Endothelial cell of umbilical vein (primary cell): ENCODE data around the gene ICA1L. TPM values are rescaled to one million over a fixed set of nuclear protein-coding genes. Genes with fewer than 3 reads are reported as not detected.

Experiments
- BruUV-seq: library from RNA; stranded (reverse); fragments of 400-500 nt; replicated peaks from 2 replicates; lab custom pipeline; 2021; lab: Mats Ljungman, UMichigan
- CTCF ChIA-PET: fragments of 300-600, 350-600 bp; sonication (Branson Sonifier 250); formaldehyde crosslinking; loops from one replicate; lab custom pipeline; 2021; ENCODE audit warnings: antibody characterized with exemption, inconsistent platforms; lab: Charles Lee
- POLR2A ChIA-PET: fragments of 300-600, 350-600 bp; sonication (Branson Sonifier 250); formaldehyde crosslinking; loops from one replicate; lab custom pipeline; 2021; ENCODE audit warnings: antibody characterized with exemption, inconsistent platforms; lab: Charles Lee
- DNase-seq: peaks from one replicate; pipeline ENCODE4 v3.0.0-alpha.2; 2011; ENCODE audit warnings: low read depth, low spot score
- FAIRE-seq: peaks from 2 replicates; lab custom pipeline; 2011; peaks lifted over from hg19 to GRCh38; lab: Jason Lieb, UNC
- H2AFZ ChIP-seq: 2 replicates; pipeline ENCODE4 v1.6.0; 2012; ENCODE audit warnings: low read depth, low read length, control low read depth, inconsistent platforms
- H3K27ac ChIP-seq: 2 replicates; pipeline ENCODE4 v1.5.1; 2011; ENCODE audit warnings: low read depth, mild to moderate bottlenecking, control low read depth, low read length, moderate library complexity; ENCODE audit not compliant: insufficient read depth
- H3K27me3 ChIP-seq, 2 experiments: 2 replicates each; pipeline versions ENCODE4 v1.6.0 to v1.6.1; 2011; ENCODE audit warnings: low read length in 2 of 2, mixed read lengths in 1 of 2; ENCODE audit not compliant: control insufficient read depth in 2 of 2, insufficient read depth in 2 of 2
- H3K36me3 ChIP-seq, 2 experiments: 2 replicates in 1 of 2; 3 replicates in 1 of 2; pipeline ENCODE4 v1.5.1; 2011; ENCODE audit warnings: low read length in 2 of 2, mild to moderate bottlenecking in 1 of 2, moderate library complexity in 1 of 2; ENCODE audit not compliant: control insufficient read depth in 2 of 2, insufficient read depth in 2 of 2; ENCODE audit errors: extremely low read depth in 1 of 2
- H3K4me1 ChIP-seq: 3 replicates; pipeline ENCODE4 v1.5.1; 2011; ENCODE audit warnings: mild to moderate bottlenecking, low read length; ENCODE audit not compliant: control insufficient read depth, insufficient read depth; ENCODE audit errors: extremely low read depth
- H3K4me2 ChIP-seq: 2 replicates; pipeline ENCODE4 v1.6.1; 2011; ENCODE audit warnings: low read length, control low read depth, mixed read lengths; ENCODE audit not compliant: insufficient read depth
- H3K4me3 ChIP-seq, 3 experiments: fragments of 200-600 bp in 1 of 3; sonication (generic), shearing (Covaris generic) in 1 of 3; replicated peaks in 1 of 3; 2 replicates each; pipeline ENCODE4 v1.5.1; 2011 to 2016; ENCODE audit warnings: control low read depth in 3 of 3, low read length in 3 of 3, mild to moderate bottlenecking in 2 of 3, inconsistent platforms in 1 of 3, low read depth in 1 of 3, moderate library complexity in 1 of 3; ENCODE audit not compliant: insufficient read depth in 1 of 3
- H3K79me2 ChIP-seq: 2 replicates; pipeline ENCODE4 v1.6.0; 2012; ENCODE audit warnings: low read length, inconsistent platforms; ENCODE audit not compliant: control insufficient read depth, insufficient read depth
- H3K9ac ChIP-seq: replicated peaks from 2 replicates; pipeline ENCODE3; 2011; ENCODE audit warnings: low read length, control low read depth; ENCODE audit not compliant: insufficient read depth; ENCODE audit errors: extremely low read depth
- H3K9me1 ChIP-seq: replicated peaks from 3 replicates; pipeline ENCODE4 v1.6.0; 2011; ENCODE audit warnings: mild to moderate bottlenecking, low read length; ENCODE audit not compliant: control insufficient read depth, insufficient read depth; ENCODE audit errors: extremely low read depth
- H3K9me3 ChIP-seq: replicated peaks from 2 replicates; pipeline ENCODE4 v1.5.1; 2012; ENCODE audit warnings: low read length, inconsistent platforms; ENCODE audit not compliant: control insufficient read depth, insufficient read depth
- H4K20me1 ChIP-seq: replicated peaks from 2 replicates; pipeline ENCODE3; 2011; ENCODE audit warnings: mild to moderate bottlenecking, low read length; ENCODE audit not compliant: control insufficient read depth, insufficient read depth; ENCODE audit errors: extremely low read depth
- EZH2 ChIP-seq: IDR thresholded peaks from 2 replicates; pipeline ENCODE4 v1.6.1; 2012; ENCODE audit warnings: borderline replicate concordance, low read depth, mild to moderate bottlenecking, moderate library complexity, low read length, inconsistent platforms; ENCODE audit not compliant: severe bottlenecking
- GATA2 ChIP-seq: IDR thresholded peaks from 2 replicates; pipeline ENCODE4 v1.7.0; 2011; ENCODE audit warnings: low read depth, mild to moderate bottlenecking, moderate library complexity, mixed read lengths, low read length; ENCODE audit not compliant: insufficient read length, insufficient read depth
- JUN ChIP-seq: IDR thresholded peaks from 2 replicates; pipeline ENCODE4 v1.6.1; 2011; ENCODE audit warnings: borderline replicate concordance, low read depth; ENCODE audit not compliant: insufficient read length, insufficient read depth
- MYC ChIP-seq: IDR thresholded peaks from one replicate; pipeline ENCODE4 v1.6.1; 2011; ENCODE audit warnings: mild to moderate bottlenecking, low read depth, low read length
- POLR2A ChIP-seq: IDR thresholded peaks from 2 replicates; pipeline ENCODE4 v1.6.1; 2012; ENCODE audit warnings: low read depth, mild to moderate bottlenecking, control low read depth, low read length
- POLR2AphosphoS5 ChIP-seq: IDR thresholded peaks from 2 replicates; pipeline ENCODE4 v1.6.1; 2012; ENCODE audit warnings: low read depth, mild to moderate bottlenecking, control low read depth, low read length, moderate library complexity; ENCODE audit not compliant: insufficient read depth
- dilution Hi-C: fragments of 300-500 bp; cut with MboI; formaldehyde crosslinking; loops from one replicate; pipeline ENCODE4 v1.15.0; 2019; ENCODE audit warnings: low sequenced_read_pairs; ENCODE audit not compliant: extremely low pct_ligation_motif_present
- intact Hi-C: fragments of 100-400 bp; cut with micrococcal nuclease; formaldehyde crosslinking; loops from one replicate; pipeline ENCODE4 v1.10.0; 2022
- polyA plus RNA-seq, 4 experiments: library from polyadenylated mRNA; depleted of rRNA in 3 of 4; stranded (reverse) in 3 of 4; unstranded in 1 of 4; fragments of >200 nt; gene quantifications; 2 replicates each; pipeline versions ENCODE4 v1.2.1 to v1.2.3, GENCODE V29; 2011 to 2012; ENCODE audit warnings: missing spikeins in 1 of 4
- total RNA-seq: library from RNA; stranded (reverse); gene quantifications from 2 replicates; pipeline ENCODE4 v1.2.3, GENCODE V29; 2021
- TF ChIP-seq, protein P1 (sequence below), 2 donors: IDR thresholded peaks; 1 replicate in 1 of 2; 2 replicates in 1 of 2; pipeline ENCODE4 v1.5.1; 2011; ENCODE audit warnings: low read length in 2 of 2, mild to moderate bottlenecking in 2 of 2, moderate library complexity in 2 of 2, control low read depth in 1 of 2, inconsistent platforms in 1 of 2, low read depth in 1 of 2; ENCODE audit not compliant: insufficient read depth in 1 of 2; ENCODE audit errors: extremely low read depth in 1 of 2
- TF ChIP-seq, protein P2 (sequence below): IDR thresholded peaks from 2 replicates; pipeline ENCODE4 v1.6.1; 2011; ENCODE audit not compliant: insufficient read depth, insufficient read length

The ICA1L gene
- total and polyA plus RNA-seq, 2 donors (not counting 3 experiments of a cell fraction or from before 2014, with no cell fraction given): 1.6 to 3.7 TPM

DNA sequence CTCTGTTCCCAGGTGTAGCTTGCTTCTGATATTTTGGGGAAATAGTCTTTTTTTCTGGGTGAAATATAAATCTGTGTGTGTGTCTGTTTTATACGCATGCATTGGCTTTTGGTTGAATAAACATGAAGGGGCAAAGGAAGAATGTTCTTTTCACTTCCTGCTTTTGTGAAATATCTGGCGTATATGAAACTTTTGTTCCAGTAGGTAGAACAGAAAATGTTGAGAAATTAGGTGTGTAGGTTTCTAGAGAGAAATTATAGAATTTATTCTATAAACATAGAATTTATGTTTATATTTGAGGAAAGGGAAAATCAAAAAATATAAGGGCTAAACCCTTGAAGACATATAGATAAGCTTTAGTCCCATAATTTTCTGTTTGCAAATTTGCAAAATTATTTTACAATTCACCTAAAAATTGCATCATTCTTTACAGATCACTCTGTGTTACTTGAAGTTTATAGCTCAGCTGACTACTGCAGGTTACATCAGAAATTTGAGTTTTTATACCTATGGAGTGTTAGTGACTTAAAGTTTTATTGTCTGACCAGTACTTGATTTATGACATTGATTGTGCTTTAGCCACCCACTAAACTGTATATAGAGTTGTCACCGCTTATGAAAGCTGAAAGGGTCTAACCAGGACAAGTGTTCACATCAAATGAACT lies 120.7 kb downstream of the ICA1L start:
- DNase-seq (peak; percentile 24), FAIRE-seq (peak; percentile 64)

More for the DNA sequence above, 120.7 kb downstream of the ICA1L start:
- Histone ChIP-seq H3K27ac (no peak overlapping the region), H3K4me1 (peaks cover 2% of the 10 kb centered on the region), H3K9me1 (no peaks in the 10 kb centered on the region), H3K27me3 (no peaks in the 10 kb centered on the region), H4K20me1 (no peaks in the 10 kb centered on the region), H3K4me2 (no peak overlapping the region), H2AFZ (no peak overlapping the region), H3K36me3 (no peaks in the 10 kb centered on the region), H3K79me2 (no peaks in the 10 kb centered on the region), H3K9ac (no peak overlapping the region), H3K9me3 (no peaks in the 10 kb centered on the region), H3K4me3 (no peak overlapping the region)
- intact Hi-C loops (no loop called here), dilution Hi-C loops (no loop called here)
- ChIA-PET POLR2A (no interaction called here), CTCF (no interaction called here)
- BruUV-seq: no TSS peak
- TF ChIP-seq, protein P1, sequence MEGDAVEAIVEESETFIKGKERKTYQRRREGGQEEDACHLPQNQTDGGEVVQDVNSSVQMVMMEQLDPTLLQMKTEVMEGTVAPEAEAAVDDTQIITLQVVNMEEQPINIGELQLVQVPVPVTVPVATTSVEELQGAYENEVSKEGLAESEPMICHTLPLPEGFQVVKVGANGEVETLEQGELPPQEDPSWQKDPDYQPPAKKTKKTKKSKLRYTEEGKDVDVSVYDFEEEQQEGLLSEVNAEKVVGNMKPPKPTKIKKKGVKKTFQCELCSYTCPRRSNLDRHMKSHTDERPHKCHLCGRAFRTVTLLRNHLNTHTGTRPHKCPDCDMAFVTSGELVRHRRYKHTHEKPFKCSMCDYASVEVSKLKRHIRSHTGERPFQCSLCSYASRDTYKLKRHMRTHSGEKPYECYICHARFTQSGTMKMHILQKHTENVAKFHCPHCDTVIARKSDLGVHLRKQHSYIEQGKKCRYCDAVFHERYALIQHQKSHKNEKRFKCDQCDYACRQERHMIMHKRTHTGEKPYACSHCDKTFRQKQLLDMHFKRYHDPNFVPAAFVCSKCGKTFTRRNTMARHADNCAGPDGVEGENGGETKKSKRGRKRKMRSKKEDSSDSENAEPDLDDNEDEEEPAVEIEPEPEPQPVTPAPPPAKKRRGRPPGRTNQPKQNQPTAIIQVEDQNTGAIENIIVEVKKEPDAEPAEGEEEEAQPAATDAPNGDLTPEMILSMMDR (IDR thresholded peaks at IDR 0.05; ENCODE audit: extremely low read depth in 1 of 2, insufficient read depth in 1 of 2, low read depth in 1 of 2, low read length in 2 of 2): no peak
- TF ChIP-seq EZH2 (no peak), GATA2 (no peak), POLR2A (no peak), MYC (no peak), JUN (no peak), POLR2AphosphoS5 (no peak)
- TF ChIP-seq, protein P2, sequence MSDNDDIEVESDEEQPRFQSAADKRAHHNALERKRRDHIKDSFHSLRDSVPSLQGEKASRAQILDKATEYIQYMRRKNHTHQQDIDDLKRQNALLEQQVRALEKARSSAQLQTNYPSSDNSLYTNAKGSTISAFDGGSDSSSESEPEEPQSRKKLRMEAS: no peak
